ENCODE results near the gene CYB561A3.

- peak in 2 of 4 experiments; percentile 21 to 34 for TF ChIP-seq CTCF (IDR thresholded peaks at IDR 0.05)
- TF ChIP-seq POLR2A (IDR thresholded peaks at IDR 0.05), result peak; percentile 82 to 87
Observed at GRCh38 chr11:61332797-61333549, 28.7 kb downstream of the CYB561A3 start, which contains the start of the genes DDB1 and TKFC.
